GM18868 (cell line): ENCODE measurements around the gene CD300LD.

Source experiments
- ATAC-seq: cut with Tn5 transposase; IDR thresholded peaks from one replicate; pipeline ENCODE4 v1.9.1; 2021; ENCODE audit warnings: mild to moderate bottlenecking, moderate library complexity; ENCODE audit not compliant: unreplicated experiment

CD300LD gene

DNA sequence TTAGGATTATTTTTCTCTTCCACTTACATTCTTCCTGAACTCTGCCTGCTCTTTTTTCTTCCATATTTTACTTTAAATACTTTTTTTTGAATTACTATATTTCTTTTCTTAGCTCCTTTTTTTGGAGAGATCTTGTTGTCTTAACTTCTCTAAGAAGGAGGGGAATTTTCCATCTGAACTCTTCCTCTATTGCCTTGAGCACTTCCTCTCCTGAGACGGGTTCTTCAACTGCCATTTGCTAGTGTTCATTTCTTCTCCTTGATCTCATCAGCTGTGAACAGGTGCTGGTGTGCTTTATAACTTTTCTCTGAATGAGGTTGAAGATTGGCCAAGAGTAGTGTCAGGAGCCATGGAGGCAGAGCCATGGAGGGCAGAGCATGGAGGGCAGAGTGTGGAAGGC is 15.1 kb upstream of the CD300LD start:
- no peak for ATAC-seq

DNA sequence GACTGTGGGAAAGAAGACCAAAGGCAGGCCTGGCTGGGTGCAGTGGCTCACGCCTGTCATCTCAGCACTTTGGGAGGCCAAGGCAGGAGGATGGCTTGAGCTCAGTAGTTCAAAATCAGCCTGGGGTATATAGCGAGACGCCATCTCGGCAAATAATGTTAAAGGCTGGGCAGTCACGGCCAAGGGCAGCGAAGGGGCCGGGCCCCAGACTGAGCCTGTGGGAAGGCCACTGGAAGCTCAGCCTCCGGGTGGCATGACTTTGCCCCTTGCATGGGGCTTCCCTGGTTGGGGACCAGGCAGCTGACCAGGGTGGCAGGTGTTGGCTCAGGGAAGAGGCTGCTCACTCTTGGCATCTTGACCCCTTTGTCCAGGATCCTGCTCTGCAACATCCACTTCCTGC is 14.0 kb upstream of the CD300LD start:
- ATAC-seq = no peak

- ATAC-seq = no peak
Observed at GRCh38 chr17:74605361-74605760, 13.3 kb upstream of the CD300LD start.

DNA sequence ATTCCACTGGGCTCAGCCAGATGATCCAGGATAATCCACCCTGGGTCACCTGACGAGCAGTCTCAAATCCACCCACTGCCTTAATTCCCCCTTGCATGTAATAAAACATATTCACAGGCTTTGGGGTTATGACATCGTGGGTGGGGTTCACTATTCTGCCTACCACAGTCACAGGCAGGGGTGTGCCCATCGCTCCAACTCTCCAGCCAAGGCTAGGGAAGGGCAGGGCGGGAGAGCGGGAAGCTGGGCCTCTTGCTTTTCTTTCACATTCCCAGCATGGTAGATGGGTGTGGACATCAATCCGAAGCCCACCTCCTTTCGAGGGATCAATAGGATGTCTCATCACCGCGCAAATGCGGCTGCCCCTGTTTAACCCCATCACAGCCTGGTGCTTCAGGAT is 12.7 kb upstream of the CD300LD start:
- no peak for ATAC-seq

DNA sequence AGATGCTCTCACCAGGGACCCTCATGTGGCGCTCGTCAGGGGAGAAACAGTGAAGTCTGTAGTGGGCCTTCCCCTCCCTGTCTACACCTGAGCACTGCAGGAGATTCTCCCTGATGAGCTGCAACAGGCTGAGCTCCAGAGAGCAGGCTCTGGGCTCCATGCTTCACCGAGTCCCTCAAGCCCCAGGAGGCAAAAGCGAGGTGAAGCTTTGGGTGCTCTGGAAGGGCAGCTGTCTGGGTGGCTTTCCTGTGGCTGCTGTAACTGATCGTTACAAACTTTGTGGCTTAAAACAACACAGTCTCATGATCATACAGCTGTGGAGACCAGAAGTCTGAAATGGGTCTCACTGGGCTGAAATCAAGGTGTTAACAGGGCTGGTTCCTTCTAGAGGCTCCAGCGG is 12.1 kb upstream of the CD300LD start:
- ATAC-seq = no peak

- no peak for ATAC-seq
Observed at GRCh38 chr17:74603746-74604145, 11.7 kb upstream of the CD300LD start.

- ATAC-seq = no peak
Observed at GRCh38 chr17:74603037-74603635, 11.1 kb upstream of the CD300LD start.

DNA sequence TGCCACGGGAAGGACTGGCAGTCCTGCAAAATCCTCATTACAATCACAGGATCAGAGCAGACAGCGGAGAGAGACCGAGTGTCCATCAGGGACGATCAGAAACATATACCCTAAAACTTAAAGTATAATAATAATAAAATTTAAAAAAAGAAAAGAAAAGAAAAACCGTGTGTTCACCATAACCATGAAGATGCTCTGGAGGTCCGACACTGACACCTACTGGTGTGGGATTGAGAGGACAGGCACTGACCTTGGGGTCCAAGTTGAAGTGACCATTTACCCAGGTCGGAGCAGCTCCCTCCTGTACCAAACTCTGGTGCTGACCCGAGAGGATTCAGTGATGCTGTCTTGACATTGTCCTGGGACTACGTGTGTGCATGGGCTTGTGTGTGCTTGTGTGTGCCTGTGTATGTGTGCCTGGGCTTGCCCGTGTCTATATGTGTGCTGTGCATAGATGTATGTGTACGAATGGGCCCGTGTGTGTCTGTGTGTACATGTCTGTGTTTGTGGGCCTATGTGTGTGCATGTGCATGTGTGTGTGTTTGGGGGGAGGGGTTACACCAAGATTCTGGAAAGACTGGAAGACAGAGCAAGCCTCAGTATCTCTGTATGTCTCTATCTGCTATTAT is 10.0 kb upstream of the CD300LD start:
- no peak for ATAC-seq

- ATAC-seq = no peak
Observed at GRCh38 chr17:74599448-74599939, 7.4 kb upstream of the CD300LD start.

GRCh38 chr17:74599023-74599399 is 6.9 kb upstream of the CD300LD start:
- no peak for ATAC-seq

DNA sequence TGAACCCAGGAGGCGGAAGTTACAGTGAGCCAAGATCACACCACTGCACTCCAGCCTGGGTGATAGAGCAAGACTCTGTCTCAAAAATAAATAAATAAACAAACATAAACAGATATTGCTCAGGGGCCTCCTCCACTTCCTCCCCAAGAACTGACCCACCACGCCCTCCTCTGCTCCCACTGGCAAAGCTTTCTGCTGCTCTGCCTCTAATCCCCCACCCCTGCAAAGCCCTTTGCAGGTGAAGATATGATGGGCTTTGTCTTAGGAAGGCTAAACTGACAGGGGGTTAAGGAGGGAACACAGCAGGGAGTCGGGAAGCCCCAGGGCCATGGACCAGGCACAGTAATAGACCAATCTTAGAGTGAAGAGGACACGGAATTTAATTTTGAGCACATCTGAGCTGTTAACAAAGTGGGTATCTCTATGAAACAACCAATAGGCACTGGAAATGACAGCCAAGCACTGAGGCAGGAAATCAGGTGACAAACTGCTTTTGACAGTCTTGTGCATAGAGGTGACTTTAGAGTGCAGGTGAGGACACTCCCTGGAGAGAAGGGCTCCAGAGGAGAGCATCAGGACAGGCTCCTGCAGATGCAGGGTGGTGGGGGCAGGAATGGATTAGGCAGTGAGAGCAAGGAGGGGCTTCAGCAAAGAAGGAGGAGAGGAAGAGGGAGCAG is 6.4 kb upstream of the CD300LD start:
- ATAC-seq = no peak

DNA sequence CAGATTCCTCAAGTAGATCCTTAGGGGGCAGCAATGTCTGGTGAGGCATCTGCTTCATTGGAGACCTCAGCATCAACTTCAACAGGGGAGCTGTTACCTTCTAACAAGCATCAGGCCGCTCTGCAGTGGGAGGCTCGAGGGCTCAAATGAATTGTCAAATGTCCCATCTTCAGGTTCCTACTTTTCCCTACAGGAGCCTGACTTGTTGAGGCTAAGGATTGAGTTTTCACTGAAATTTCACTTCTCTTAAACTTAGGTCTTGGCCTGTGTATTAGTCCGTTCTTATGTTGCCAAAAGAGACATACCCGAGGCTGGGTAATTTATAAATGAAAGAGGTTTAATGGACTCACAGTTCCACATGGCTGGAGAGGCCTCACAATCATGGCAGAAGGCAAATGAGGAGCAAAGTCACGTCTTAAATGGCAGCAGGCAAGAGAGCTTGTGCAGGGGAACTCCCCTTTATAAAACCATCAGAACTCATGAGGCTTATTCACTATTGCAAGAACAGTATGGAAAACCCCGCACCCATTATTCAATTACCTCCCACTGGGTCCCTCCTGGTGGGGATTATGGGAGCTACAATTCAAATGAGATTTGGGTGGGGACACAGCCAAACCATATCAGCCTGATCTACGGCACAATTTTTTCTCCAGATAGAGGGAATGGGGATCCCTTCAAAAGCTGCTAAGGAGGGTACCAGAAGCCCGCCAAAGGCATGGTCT is 5.1 kb upstream of the CD300LD start:
- no peak for ATAC-seq

DNA sequence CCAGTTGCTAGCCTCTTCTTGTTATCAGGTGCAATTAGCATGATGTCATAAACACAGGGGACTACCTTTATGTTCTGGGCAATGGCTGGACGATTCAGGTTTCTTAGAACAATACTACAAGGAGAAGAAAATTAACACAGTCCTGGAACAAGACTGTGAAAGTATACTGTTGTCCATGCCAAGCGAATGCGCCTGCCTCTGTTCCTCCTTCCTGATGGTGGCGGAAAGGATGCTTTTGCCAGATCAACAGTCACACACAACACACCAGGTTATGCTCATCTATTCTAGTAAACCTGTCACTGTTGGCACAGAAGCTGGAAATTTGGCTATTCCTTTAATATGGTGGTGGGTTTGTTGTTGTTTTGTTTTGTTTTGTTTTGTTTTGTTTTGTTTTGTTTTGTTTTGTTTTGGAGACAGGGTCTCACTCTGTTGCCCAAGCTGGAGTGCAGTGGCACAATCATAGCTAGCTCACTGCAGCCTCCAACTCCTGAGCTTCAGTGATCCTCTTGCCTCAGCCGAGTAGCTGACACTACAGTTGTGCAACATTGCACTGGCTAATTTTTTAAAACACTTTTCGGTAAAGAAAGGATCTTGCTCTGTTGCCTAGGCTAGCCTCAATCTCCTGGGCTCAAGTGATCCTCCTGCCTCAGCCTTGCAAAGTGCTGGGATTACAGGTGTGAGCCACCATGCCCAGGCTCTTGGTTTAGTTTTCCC is 3.1 kb upstream of the CD300LD start:
- no peak for ATAC-seq

DNA sequence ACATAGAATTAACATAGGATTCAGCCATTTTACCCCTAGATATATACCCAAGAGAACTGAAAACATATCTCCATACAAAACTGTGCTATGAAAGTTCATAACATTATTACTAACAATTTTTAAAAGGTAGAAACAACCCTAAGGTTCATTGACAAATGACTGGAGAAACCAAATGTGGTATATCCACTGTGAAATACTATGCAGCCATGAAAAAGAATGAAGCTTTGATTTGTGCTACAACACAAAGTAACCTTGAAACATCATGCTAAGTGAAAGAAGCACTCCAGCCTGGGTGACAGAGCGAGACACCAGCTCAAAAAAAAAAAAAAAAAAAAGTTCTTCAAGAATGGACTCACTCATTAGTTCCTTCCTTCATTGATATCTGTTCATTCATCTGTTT is 580 bp downstream of the CD300LD start:
- no peak for ATAC-seq

DNA sequence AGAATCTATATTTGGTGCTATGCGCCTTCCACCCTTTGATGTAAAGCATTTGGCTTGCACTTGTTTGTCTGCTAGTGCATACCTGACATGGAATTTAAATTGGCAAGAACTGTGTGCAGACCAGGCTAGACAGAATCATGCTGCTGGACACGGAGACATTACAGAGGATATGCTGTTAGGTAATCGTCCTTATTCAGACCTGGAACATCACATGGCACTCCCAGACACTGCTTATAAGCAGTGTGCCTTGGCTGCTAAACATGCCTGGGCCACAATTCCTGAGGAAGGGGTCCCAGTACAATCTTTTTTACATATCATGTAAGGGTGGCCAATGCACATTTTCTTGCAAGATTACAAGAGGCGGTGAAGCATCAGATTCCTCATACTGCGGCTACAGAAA is 6.4 kb downstream of the CD300LD start:
- no peak for ATAC-seq

DNA sequence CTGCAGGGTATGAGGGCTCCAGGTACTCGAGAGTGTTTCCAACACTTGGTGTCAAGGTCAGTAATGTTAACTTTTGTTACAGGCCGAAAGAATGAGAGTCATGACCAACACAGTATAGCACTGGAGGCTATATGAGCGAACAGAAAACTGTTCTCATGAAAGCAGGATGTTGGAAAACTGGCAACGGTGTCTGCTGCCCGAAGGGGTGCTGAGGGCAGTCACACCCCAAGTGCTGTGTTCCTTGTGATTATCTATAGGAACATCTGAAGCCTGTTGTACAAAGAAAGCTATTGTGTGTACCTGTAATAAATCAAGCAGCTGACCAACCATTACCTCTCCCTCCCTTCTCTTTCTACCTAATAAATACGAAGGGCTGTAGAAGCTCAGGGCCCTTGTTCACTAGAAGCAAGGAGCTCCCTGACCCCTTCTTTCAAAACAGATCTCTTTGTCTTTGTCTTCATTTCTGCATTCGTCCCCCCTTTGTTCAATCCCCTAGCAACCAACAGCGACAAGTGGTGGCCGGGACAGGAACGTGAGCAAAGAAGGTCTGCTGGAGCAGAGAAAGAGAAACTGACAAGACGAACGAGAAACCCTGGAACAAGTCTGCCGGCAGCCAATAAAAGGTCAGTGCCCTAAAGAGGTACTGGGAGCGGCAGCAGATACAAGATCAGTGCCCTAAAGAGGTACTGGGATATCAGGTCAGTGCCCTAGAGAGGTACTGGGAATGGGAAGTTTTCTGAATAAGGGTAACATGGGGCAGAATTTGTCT is 7.6 kb downstream of the CD300LD start:
- ATAC-seq = no peak

GRCh38 chr17:74582633-74583032 is 9.4 kb downstream of the CD300LD start:
- ATAC-seq = no peak

- no peak for ATAC-seq
Observed at GRCh38 chr17:74579900-74580299, 12.2 kb downstream of the CD300LD start.

- no peak for ATAC-seq
Observed at GRCh38 chr17:74578979-74579378, 13.1 kb downstream of the CD300LD start.

DNA sequence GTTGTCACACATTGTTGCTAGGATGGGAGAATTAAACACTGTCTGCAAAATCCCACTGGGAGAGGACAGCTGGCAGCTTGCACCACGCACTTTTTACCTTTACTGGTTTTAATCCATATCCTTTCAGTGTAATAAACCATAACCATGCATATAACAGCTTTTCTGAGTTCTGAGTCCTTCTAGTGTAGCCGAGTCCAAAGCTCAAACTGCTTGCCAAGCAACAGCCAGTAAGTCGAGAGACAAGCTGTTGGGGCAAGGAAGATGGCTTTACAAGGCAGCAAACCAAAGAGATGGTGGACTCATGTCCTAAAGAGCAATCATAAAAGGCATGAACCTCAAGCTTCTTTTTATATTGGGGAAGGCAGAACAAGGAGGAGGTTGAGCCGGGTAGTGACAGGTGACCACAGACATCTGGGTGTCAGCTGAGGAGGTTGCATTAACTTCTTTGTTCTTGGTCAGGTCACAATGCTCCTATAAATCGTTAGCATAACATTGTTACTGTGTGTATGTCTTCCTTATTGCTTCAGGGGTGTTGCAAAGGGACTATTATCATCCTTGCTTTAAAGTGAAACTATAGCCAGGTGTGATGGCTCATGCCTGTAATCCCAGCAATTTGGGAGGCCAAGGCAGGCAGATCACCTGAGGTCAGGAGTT is 17.5 kb downstream of the CD300LD start:
- ATAC-seq = no peak
